ENCODE data around the gene DUSP21. TPM values are rescaled to one million over a fixed set of nuclear protein-coding genes. Genes with fewer than 3 reads are reported as not detected.
"Not testable (repeated sequence)": the region's sequence is repeated elsewhere in the genome, so short reads cannot be mapped to it uniquely, and the experiment has no call there.

The DUSP21 gene
- total RNA-seq, 4 donors from 2014 or later, result not detected

DNA sequence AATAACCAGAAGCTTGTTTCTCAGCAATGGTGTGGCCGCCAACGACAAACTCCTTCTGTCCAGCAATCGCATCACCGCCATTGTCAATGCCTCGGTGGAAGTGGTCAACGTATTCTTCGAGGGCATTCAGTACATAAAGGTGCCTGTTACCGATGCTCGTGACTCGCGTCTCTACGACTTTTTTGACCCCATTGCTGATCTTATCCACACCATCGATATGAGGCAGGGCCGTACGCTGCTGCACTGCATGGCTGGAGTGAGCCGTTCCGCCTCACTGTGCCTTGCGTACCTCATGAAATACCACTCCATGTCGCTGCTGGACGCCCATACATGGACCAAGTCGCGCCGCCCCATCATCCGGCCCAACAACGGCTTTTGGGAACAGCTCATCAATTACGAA, 383 bp downstream of the DUSP21 start:
- Histone ChIP-seq H3K27ac (no peak overlapping the region), H3K4me3 (no peak overlapping the region), H3K9me3 (no peaks in the 10 kb centered on the region), H3K27me3 (no peaks in the 10 kb centered on the region), H3K4me1 (no peaks in the 10 kb centered on the region), H3K36me3 (no peaks in the 10 kb centered on the region)
- TF ChIP-seq, protein P1, sequence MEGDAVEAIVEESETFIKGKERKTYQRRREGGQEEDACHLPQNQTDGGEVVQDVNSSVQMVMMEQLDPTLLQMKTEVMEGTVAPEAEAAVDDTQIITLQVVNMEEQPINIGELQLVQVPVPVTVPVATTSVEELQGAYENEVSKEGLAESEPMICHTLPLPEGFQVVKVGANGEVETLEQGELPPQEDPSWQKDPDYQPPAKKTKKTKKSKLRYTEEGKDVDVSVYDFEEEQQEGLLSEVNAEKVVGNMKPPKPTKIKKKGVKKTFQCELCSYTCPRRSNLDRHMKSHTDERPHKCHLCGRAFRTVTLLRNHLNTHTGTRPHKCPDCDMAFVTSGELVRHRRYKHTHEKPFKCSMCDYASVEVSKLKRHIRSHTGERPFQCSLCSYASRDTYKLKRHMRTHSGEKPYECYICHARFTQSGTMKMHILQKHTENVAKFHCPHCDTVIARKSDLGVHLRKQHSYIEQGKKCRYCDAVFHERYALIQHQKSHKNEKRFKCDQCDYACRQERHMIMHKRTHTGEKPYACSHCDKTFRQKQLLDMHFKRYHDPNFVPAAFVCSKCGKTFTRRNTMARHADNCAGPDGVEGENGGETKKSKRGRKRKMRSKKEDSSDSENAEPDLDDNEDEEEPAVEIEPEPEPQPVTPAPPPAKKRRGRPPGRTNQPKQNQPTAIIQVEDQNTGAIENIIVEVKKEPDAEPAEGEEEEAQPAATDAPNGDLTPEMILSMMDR (IDR thresholded peaks at IDR 0.05), result no peak
- no peak for TF ChIP-seq POLR2A (IDR thresholded peaks at IDR 0.05)
- no peak for DNase-seq

DNA sequence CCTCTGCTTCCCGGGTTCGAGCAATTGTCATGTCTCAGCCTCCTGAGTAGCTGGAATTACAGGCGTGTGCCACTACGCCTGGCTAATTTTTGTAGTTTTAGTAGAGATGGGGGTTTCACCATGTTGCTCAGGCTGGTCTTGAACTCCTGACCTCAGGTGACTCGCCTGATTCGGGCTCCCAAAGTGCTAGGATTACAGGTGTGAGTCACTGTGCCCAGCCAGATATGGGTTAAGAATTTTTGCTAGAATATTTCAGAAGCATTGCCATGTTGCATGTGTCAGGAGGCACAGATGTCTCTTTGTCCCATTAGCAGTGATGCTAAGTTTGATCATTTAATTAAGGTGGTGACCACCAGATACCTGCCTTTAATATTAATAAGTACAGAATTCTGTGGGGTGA, 7.1 kb downstream of the DUSP21 start:
- H3K27ac ChIP-seq, H3K4me3 ChIP-seq, DNase-seq, H3K9me3 ChIP-seq, H3K36me3 ChIP-seq, H3K4me1 ChIP-seq, H3K27me3 ChIP-seq: not testable (repeated sequence)

DNA sequence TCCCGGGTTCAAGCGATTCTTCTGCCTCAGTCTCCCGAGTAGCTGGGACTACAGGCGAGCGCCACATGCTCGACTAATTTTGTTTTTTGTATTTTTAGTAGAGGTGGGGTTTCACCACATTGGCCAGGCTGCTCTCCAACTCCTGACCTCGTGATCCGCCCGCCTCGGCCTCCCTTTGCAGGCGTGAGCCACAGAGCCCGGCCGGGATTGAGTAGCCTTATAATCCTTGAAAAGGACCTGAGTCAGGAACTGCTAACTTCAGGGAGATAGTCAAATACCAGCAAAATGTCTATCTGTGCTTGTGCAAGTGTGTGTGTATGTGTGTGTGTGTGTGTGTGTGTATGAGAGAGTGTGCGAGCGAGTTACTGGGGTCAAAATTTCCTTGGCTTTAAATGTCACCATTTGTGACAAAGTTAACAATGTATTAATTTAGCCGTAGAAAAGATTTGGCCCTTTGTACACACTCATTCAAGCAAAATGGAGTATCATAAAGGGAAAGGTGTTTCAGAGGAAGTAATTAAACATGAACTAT, 27.4 kb downstream of the DUSP21 start:
- Histone ChIP-seq H3K27ac (peak overlapping the region in 3 of 4 donors; percentile 12 to 99 (median 99)), H3K4me3 (peak overlapping the region in 3 of 4 donors; percentile 93 to 97 (median 96)), H3K9me3 (no peaks in the 10 kb centered on the region), H3K27me3 (no peaks in the 10 kb centered on the region), H3K4me1 (no peaks in the 10 kb centered on the region), H3K36me3 (no peaks in the 10 kb centered on the region)
- DNase-seq, result peak in 1 of 3 donors; percentile 46
- TF ChIP-seq POLR2A (IDR thresholded peaks at IDR 0.05), result no peak
- TF ChIP-seq, protein P1 (IDR thresholded peaks at IDR 0.05), result no peak

DNA sequence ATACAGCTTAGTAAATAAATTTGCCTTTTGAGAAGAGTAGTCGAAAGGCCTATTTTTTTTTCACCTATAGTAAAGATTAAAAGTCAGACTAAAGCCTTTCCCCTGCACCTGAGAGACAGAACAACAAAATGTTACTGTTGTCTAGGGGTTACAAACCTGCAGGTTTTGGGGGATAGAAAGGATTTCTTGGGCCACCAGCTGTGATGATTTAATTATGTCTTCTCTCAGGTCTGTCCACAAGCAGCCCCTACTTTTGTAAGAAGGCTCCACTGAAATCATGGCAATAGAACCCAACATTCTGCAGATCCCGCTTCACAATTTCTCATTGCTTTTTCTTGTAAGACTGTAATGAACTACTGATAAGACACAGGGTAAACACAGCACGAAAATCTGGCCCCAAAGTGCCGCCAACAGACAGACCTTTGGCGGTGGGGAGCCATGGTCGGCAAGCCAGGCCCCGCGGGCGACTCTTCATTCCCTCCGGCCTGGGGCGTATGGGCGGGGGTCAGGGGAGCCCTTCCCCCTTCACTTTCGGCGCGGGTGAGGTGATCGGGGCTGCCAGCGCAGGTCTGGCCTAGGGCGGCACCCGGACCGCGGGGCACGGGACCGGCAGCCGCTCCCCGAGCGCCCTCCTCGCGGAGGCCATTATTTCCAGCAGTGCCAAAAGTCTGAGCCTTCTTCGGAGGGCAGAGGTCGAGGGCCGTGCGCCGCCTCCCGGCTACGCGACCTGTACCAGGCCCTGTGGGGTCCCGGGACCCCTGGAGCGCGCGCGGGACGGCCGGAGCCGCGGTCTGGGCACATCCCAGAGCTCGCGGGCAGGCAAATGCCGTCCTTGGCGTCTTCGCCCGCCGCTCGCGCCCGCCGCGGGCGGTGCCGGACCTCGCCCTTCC, 28.4 kb downstream of the DUSP21 start:
- Histone ChIP-seq H3K27me3 (no peaks in the 10 kb centered on the region), H3K36me3 (no peaks in the 10 kb centered on the region), H3K9me3 (no peaks in the 10 kb centered on the region), H3K4me3 (peak overlapping the region; percentile 84 to 97 (median 94)), H3K4me1 (no peaks in the 10 kb centered on the region), H3K27ac (peak overlapping the region; percentile 99 to 100 (median 99))
- peak in 1 of 3 donors; percentile 39 for DNase-seq
- no peak for TF ChIP-seq POLR2A (IDR thresholded peaks at IDR 0.05)
- TF ChIP-seq, protein P1 (IDR thresholded peaks at IDR 0.05), result no peak

DNA sequence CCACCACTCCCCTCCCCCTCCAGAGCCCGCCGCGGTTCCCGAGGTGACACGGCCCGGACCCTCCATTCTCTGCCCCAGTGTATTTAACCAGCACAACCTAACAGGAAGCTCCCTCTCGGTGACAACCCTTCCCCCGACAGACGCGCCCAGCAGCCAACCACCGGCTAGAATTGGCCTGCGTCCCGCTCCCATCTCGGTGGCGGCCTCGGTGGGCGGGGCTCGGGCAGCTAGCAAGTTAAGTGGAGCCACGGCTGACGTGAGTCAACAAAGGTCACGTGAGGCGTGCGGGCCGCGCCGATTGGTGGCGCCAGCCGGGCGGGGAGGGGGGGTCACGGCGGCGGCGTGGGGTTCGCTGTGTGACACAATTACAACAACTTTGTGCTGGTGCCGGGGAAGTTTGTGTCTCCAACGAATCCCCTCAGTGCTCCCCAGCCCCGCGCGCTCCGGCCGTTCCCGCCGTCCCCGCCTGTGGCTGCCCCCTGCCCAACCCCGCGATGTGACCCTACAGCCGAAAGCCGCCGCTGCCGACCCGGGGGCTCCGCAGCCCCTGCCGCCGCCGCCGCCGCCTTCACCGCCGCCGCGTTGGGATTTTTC, 29.1 kb downstream of the DUSP21 start, which contains the start of gene KDM6A:
Gene KDM6A (plus strand): TSS at position 368 of the 594 bp plus-strand sequence. CDS start 364 bp downstream, outside the sequence.
- Histone ChIP-seq H3K4me1 (no peaks in the 10 kb centered on the region), H3K36me3 (no peaks in the 10 kb centered on the region), H3K27me3 (no peaks in the 10 kb centered on the region), H3K4me3 (peak within 1 kb of the TSS; percentile 84 to 97 (median 94)), H3K9me3 (no peaks in the 10 kb centered on the region), H3K27ac (peak within 1 kb of the TSS; percentile 99 to 100 (median 99))
- TF ChIP-seq, protein P1 (IDR thresholded peaks at IDR 0.05), result no peak
- peak; percentile 55 to 89 for TF ChIP-seq POLR2A (IDR thresholded peaks at IDR 0.05)
- peak; percentile 97 to 100 (median 100) for DNase-seq
